Esophagus muscularis mucosa (tissue), 4 donors: ENCODE data around the gene FSD1L.

Source experiments
- EP300 ChIP-seq: sonication (generic); formaldehyde crosslinking; IDR thresholded peaks from one replicate; pipeline ENCODE4 v1.6.1; 2017; ENCODE audit warnings: antibody characterized with exemption
- POLR2A ChIP-seq: fragments of 450-650 bp; IDR thresholded peaks from one replicate; pipeline ENCODE4 v1.6.1; 2017; ENCODE audit warnings: antibody characterized with exemption, moderate library complexity, mild to moderate bottlenecking, low read depth
- TF ChIP-seq, protein P1 (sequence below), 3 experiments: fragments of 200-600 bp in 2 of 3; fragments of 450-650 bp in 1 of 3; sonication (generic) in 2 of 3; IDR thresholded peaks; one replicate each; pipeline ENCODE4 v1.5.1; 2017 to 2019; ENCODE audit warnings: antibody characterized with exemption in 3 of 3, mild to moderate bottlenecking in 2 of 3, moderate library complexity in 1 of 3

DNA sequence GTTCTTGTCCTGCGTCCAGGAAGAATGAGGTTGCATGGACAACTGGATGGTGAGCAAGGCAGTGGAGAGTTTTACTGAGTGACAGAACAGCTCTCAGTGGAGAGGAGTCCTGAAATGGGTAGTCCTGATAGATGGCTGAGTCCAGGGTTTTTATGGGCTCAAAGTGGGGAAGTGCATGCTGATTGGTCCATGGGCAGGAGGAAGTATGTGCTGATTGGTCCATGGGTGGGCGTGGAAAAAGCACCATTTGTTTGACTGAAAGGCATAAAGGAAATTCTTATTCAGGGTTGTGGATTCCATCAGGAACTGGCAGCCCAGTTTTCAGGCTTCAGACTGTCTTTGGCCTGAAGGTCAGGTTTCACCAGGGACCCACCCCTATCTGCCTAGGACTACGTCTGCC lies 10.6 kb downstream of the FSD1L start:
- TF ChIP-seq, protein P1, sequence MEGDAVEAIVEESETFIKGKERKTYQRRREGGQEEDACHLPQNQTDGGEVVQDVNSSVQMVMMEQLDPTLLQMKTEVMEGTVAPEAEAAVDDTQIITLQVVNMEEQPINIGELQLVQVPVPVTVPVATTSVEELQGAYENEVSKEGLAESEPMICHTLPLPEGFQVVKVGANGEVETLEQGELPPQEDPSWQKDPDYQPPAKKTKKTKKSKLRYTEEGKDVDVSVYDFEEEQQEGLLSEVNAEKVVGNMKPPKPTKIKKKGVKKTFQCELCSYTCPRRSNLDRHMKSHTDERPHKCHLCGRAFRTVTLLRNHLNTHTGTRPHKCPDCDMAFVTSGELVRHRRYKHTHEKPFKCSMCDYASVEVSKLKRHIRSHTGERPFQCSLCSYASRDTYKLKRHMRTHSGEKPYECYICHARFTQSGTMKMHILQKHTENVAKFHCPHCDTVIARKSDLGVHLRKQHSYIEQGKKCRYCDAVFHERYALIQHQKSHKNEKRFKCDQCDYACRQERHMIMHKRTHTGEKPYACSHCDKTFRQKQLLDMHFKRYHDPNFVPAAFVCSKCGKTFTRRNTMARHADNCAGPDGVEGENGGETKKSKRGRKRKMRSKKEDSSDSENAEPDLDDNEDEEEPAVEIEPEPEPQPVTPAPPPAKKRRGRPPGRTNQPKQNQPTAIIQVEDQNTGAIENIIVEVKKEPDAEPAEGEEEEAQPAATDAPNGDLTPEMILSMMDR (IDR thresholded peaks at IDR 0.05) = no peak
- TF ChIP-seq POLR2A (no peak), EP300 (no peak)
